GM12878 (cell line): ENCODE results near the gene SHC1. TPM values are rescaled to one million over a fixed set of nuclear protein-coding genes. Genes with fewer than 3 reads are reported as not detected.

ENCODE experiments used
- ATAC-seq: fragments of 200-7000 bp; cut with Tn5 transposase; 3 replicates; pipeline ENCODE4 v1.9.1; 2020; ENCODE audit warnings: mild to moderate bottlenecking, moderate library complexity
- BruUV-seq: library from RNA; stranded (reverse); fragments of 400-500 nt; replicated peaks from 2 replicates; lab custom pipeline; 2021; lab: Mats Ljungman, UMichigan
- CTCF ChIA-PET: fragments of 300-600 bp; sonication (Branson Sonifier 250); formaldehyde crosslinking; extraction: SDS; loops from one replicate; lab custom pipeline; 2021; ENCODE audit warnings: inconsistent platforms; lab: Yijun Ruan, JAX
- POLR2A ChIA-PET: fragments of 350-600 bp; formaldehyde crosslinking; extraction: SDS; loops from one replicate; lab custom pipeline; 2021; ENCODE audit warnings: inconsistent platforms; lab: Charles Lee
- RAD21 ChIA-PET: fragments of 300-600 bp; sonication (Branson Sonifier 250); formaldehyde crosslinking; loops from one replicate; lab custom pipeline; 2023; ENCODE audit warnings: antibody characterized with exemption; ENCODE audit not compliant: unreplicated experiment; lab: Charles Lee
- SMC1A ChIA-PET: fragments of 300-600 bp; sonication (Branson Sonifier 250); formaldehyde crosslinking; loops from one replicate; lab custom pipeline; 2023; ENCODE audit not compliant: unreplicated experiment, uncharacterized antibody; lab: Charles Lee
- DNase-seq: peaks from one replicate; pipeline ENCODE4 v3.0.0-alpha.2; 2011; ENCODE audit warnings: low read depth, low spot score
- FAIRE-seq: peaks from 3 replicates; lab custom pipeline; 2011; peaks lifted over from hg19 to GRCh38; lab: Jason Lieb, UNC
- H2AFZ ChIP-seq: 2 replicates; pipeline ENCODE4 v1.6.0; 2011; ENCODE audit warnings: low read depth, low read length, control low read depth; ENCODE audit not compliant: control insufficient read depth
- H3K27ac ChIP-seq: 2 replicates; pipeline ENCODE4 v1.5.1; 2011; ENCODE audit warnings: control low read depth; ENCODE audit not compliant: control insufficient read depth, insufficient read depth
- H3K27me3 ChIP-seq, 2 experiments: replicated peaks in 1 of 2; 2 replicates each; pipeline versions ENCODE4 v1.6.0 to v1.6.1; 2011; ENCODE audit warnings: low read length in 1 of 2; ENCODE audit not compliant: control insufficient read depth in 2 of 2, insufficient read depth in 2 of 2
- H3K36me3 ChIP-seq, 2 experiments: 2 replicates each; pipeline ENCODE4 v1.5.1; 2011; ENCODE audit warnings: low read length in 1 of 2; ENCODE audit not compliant: control insufficient read depth in 2 of 2, insufficient read depth in 2 of 2
- H3K4me1 ChIP-seq: 2 replicates; pipeline ENCODE4 v1.6.1; 2011; ENCODE audit warnings: mild to moderate bottlenecking, low read length, moderate library complexity, mixed read lengths; ENCODE audit not compliant: control insufficient read depth, insufficient read depth
- H3K4me2 ChIP-seq: 2 replicates; pipeline ENCODE4 v1.6.0; 2011; ENCODE audit warnings: control low read depth; ENCODE audit not compliant: control insufficient read depth, insufficient read depth
- H3K4me3 ChIP-seq: fragments of 200-600 bp; sonication (generic); 2 replicates; pipeline ENCODE4 v1.5.1; 2016
- H3K79me2 ChIP-seq: 2 replicates; pipeline ENCODE4 v1.6.0; 2011; ENCODE audit warnings: low read length; ENCODE audit not compliant: control insufficient read depth, insufficient read depth
- H3K9ac ChIP-seq: 2 replicates; pipeline ENCODE4 v1.8.0; 2011; ENCODE audit warnings: low read length, control low read depth, mixed read lengths; ENCODE audit not compliant: control insufficient read depth, insufficient read depth
- H3K9me3 ChIP-seq: replicated peaks from 3 replicates; pipeline ENCODE4 v1.5.1; 2011; ENCODE audit warnings: mild to moderate bottlenecking, low read length; ENCODE audit not compliant: control insufficient read depth, insufficient read depth
- H4K20me1 ChIP-seq: 2 replicates; pipeline ENCODE4 v1.6.0; 2011; ENCODE audit not compliant: control insufficient read depth, insufficient read depth
- CEBPZ ChIP-seq: fragments of 150-350 bp; IDR thresholded peaks from 2 replicates; pipeline ENCODE4 v1.6.1; 2016; ENCODE audit warnings: low read depth, low read length
- CHD1 ChIP-seq: IDR thresholded peaks from 2 replicates; pipeline ENCODE4 v1.6.1; 2012; ENCODE audit warnings: low read depth, low read length, improper control_type of control experiment
- CHD4 ChIP-seq: fragments of 200-600 bp; sonication (generic); IDR thresholded peaks from 2 replicates; pipeline ENCODE4 v1.6.1; 2016; ENCODE audit warnings: mild to moderate bottlenecking
- EED ChIP-seq: sonication (generic); IDR thresholded peaks from 2 replicates; pipeline ENCODE4 v1.6.1; 2016; ENCODE audit warnings: antibody characterized with exemption, low read depth
- ELK1 ChIP-seq: IDR thresholded peaks from 2 replicates; pipeline ENCODE4 v1.6.1; 2012; ENCODE audit warnings: low read depth, low read length, improper control_type of control experiment
- ETV6 ChIP-seq, 2 experiments: fragments of 450-650 bp in 1 of 2; IDR thresholded peaks in 1 of 2; conservative IDR thresholded peaks in 1 of 2; 2 replicates each; pipeline ENCODE4 v1.6.1; 2014; ENCODE audit warnings: antibody characterized with exemption in 1 of 2, borderline replicate concordance in 1 of 2, low read depth in 1 of 2, mild to moderate bottlenecking in 1 of 2, moderate library complexity in 1 of 2
- GABPA ChIP-seq: IDR thresholded peaks from 2 replicates; pipeline ENCODE4 v1.6.1; 2014; ENCODE audit warnings: antibody characterized with exemption, low read depth, mild to moderate bottlenecking, inconsistent platforms
- IKZF1 ChIP-seq: fragments of 450-650 bp; conservative IDR thresholded peaks from 2 replicates; pipeline ENCODE4 v1.6.1; 2017; ENCODE audit warnings: antibody characterized with exemption, mild to moderate bottlenecking
- JUND ChIP-seq: IDR thresholded peaks from 2 replicates; pipeline ENCODE4 v1.6.1; 2012; ENCODE audit warnings: low read depth, mild to moderate bottlenecking, low read length, improper control_type of control experiment, moderate library complexity
- NR2F1 ChIP-seq: fragments of 450-650 bp; conservative IDR thresholded peaks from 2 replicates; pipeline ENCODE4 v1.6.1; 2017; ENCODE audit warnings: mild to moderate bottlenecking
- POLR2AphosphoS2 ChIP-seq: IDR thresholded peaks from 2 replicates; pipeline ENCODE4 v1.6.1; 2011; ENCODE audit warnings: low read depth, mild to moderate bottlenecking, low read length, improper control_type of control experiment, moderate library complexity
- STAT1 ChIP-seq: fragments of 450-650 bp; conservative IDR thresholded peaks from 2 replicates; pipeline ENCODE4 v1.6.1; 2014; ENCODE audit warnings: antibody characterized with exemption, mild to moderate bottlenecking
- TCF7 ChIP-seq: IDR thresholded peaks from 2 replicates; pipeline ENCODE4 v1.6.1; 2014; ENCODE audit warnings: antibody characterized with exemption, borderline replicate concordance
- YBX1 ChIP-seq: fragments of 450-650 bp; IDR thresholded peaks from 2 replicates; pipeline ENCODE4 v1.6.1; 2016; ENCODE audit warnings: antibody characterized with exemption
- ZNF24 ChIP-seq: fragments of 450-650 bp; IDR thresholded peaks from 2 replicates; pipeline ENCODE4 v1.6.1; 2017; ENCODE audit warnings: antibody characterized with exemption, mild to moderate bottlenecking
- ZNF384 ChIP-seq: IDR thresholded peaks from 2 replicates; pipeline ENCODE4 v1.6.1; 2012; ENCODE audit warnings: low read depth, mild to moderate bottlenecking, low read length, improper control_type of control experiment, borderline replicate concordance
- WGBS: methylation state at CpG from one replicate; pipeline ENCODE4 v1.1.6; 2016; ENCODE audit warnings: low lambda C conversion rate; ENCODE audit not compliant: insufficient replicate concordance, insufficient coverage; ENCODE audit errors: missing lambda C conversion rate; 5-methylcytosine and 5-hydroxymethylcytosine counted together
- in situ Hi-C: fragments of 300-500 bp; cut with MboI; formaldehyde crosslinking; loops from 9 replicates; pipeline ENCODE4 v1.14.3; 2018; ENCODE audit warnings: mixed read lengths
- intact Hi-C: fragments of 100-400 bp; cut with micrococcal nuclease; formaldehyde crosslinking; loops from one replicate; pipeline ENCODE4 v1.14.2; 2022; ENCODE audit not compliant: unreplicated experiment
- polyA plus RNA-seq, 11 experiments: library from polyadenylated mRNA; depleted of rRNA in 4 of 11; unstranded in 6 of 11; stranded (reverse) in 5 of 11; fragments of >200 nt; fragmentation: Nextera tagmentation in 4 of 11; fragmentation: Illumina TruSeq in 1 of 11; extraction: Ambion mirVana in 4 of 11; extraction: Trizol in 1 of 11; gene quantifications; 1 replicate in 1 of 11; 2 replicates in 10 of 11; pipeline versions ENCODE4 v1.2.1 to v1.2.3, GENCODE V29; 2011 to 2016; ENCODE audit warnings: inconsistent platforms in 2 of 11, missing spikeins in 2 of 11, low read depth in 1 of 11
- total RNA-seq, 4 experiments: library from RNA; depleted of rRNA in 3 of 4; stranded (reverse); fragments of >200 nt in 3 of 4; fragmentation: Illumina TruSeq in 1 of 4; extraction: Trizol in 1 of 4; gene quantifications; 2 replicates each; pipeline versions ENCODE4 v1.2.1 to v1.2.3, GENCODE V29; 2013 to 2021

SHC1 gene
- total and polyA plus RNA-seq, 10 of the 15 experiments (the other 5 are each of a cell fraction or from before 2014, with no cell fraction given) = 2.6 to 49.3 (median 25.2) TPM

DNA sequence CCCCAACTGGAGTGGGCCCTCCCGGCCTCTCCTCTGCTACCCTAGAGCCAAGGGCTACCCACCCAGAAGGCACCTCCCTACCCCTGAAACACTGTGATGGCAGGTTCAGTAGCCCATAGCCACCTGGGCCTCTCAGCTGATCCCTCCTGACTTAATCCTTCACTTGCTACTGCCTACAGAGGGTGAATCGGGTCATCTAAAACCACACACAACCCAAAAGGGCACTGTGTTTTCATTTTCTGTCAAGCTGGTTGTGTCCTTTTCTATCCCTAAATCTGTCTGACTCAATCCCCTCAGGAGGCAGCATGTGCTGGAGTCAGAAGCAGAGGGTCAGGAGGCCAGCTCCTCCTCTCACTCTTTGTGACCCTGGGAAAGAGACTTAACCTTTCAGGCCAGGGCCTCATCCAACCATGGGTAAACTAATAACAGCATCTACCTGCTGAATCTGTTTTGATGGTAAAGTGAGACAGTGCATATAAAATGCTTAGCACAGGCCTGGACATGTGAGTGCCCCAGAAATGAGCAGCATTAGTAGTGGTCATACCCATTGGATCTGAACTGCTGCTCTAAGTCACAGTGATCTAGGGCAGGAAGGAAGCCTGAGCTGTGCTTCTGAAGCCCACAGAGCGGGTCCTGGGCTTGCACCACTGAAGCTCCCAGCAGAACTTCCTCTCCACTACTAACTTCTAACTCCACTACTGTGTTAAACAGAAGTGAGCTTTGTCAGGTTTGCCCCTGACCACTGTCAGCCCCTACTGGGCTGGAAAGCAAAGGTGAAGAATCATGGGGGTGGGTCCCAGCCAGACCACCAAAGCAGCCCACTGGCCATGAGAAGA lies 45.0 kb downstream of the SHC1 start:
- in situ Hi-C loops (no loop called here), intact Hi-C loops (no loop called here)
- no TSS peak for BruUV-seq
- no peak overlapping the region for H3K4me2 ChIP-seq
- WGBS = 69% methylated on average over 3 of the region's 3 CpGs
- H3K9ac ChIP-seq = no peak overlapping the region
- DNase-seq (no peak), FAIRE-seq (no peak), ATAC-seq (no peak)
- H3K4me1 ChIP-seq = no peaks in the 10 kb centered on the region
- CTCF ChIA-PET = no interaction called here
- no peaks in the 10 kb centered on the region for H3K27me3 ChIP-seq
- H3K4me3 ChIP-seq = no peak overlapping the region
- no peak for TF ChIP-seq POLR2AphosphoS2
- no peak for TF ChIP-seq GABPA
- TF ChIP-seq EED = no peak
- no peak for TF ChIP-seq STAT1
- no peak for TF ChIP-seq ZNF24
- TF ChIP-seq TCF7 = no peak
- TF ChIP-seq NR2F1 = no peak
- no peak for TF ChIP-seq ELK1
- no peak for TF ChIP-seq YBX1
- TF ChIP-seq ETV6 (conservative IDR thresholded peaks at IDR 0.05 in 1 of 2, IDR thresholded peaks at IDR 0.05 in 1 of 2; ENCODE audit: borderline replicate concordance in 1 of 2, low read depth in 1 of 2) = no peak
- no peak for TF ChIP-seq ZNF384
- no peak for TF ChIP-seq CEBPZ
- TF ChIP-seq CHD1 = no peak
- no peak for TF ChIP-seq IKZF1
- TF ChIP-seq CHD4 = no peak
- TF ChIP-seq JUND = no peak
- peaks cover 22 to 27% of the 10 kb centered on the region in 2 experiments for H3K36me3 ChIP-seq
- no peaks in the 10 kb centered on the region for H3K9me3 ChIP-seq
- no peaks in the 10 kb centered on the region for H4K20me1 ChIP-seq
- no peaks in the 10 kb centered on the region for H3K79me2 ChIP-seq
- no peak overlapping the region for H2AFZ ChIP-seq
- RAD21 ChIA-PET = no interaction called here
- no peak overlapping the region for H3K27ac ChIP-seq
- POLR2A ChIA-PET = no interaction called here
- SMC1A ChIA-PET = no interaction called here
